ENCODE measurements around the gene LIN52. TPM values are rescaled to one million over a fixed set of nuclear protein-coding genes. Genes with fewer than 3 reads are reported as not detected.

LIN52 gene
- total RNA-seq, 1 experiment from 2014 or later = 10.6 TPM

GRCh38 chr14:74207943-74208342, 123.2 kb downstream of the LIN52 start:
- H3K36me3 Mint-ChIP-seq = no peaks in the 10 kb centered on the region
- DNase-seq (ENCODE audit: low spot score) (peak; percentile 54), ATAC-seq (peak; percentile 78)
- H3K27ac Mint-ChIP-seq = no peak overlapping the region
- ChIA-PET CTCF (interaction anchor here (0.7 to 4.5 kb wide), 11 partner anchors 11 to 94 kb away, joined by 3 to 31 read pairs (median 4); no protein-coding TSS in a partner anchor), POLR2A (no interaction called here)
- H3K27me3 Mint-ChIP-seq (ENCODE audit: low read depth) = no peaks in the 10 kb centered on the region
- no peak for TF ChIP-seq TEAD1 (CRISPR knock-in tag; IDR thresholded peaks at IDR 0.05)
- no peak for TF ChIP-seq ELF4 (CRISPR knock-in tag; IDR thresholded peaks at IDR 0.05; ENCODE audit: low read depth)
- no peak for TF ChIP-seq HMGXB4 (CRISPR knock-in tag; IDR thresholded peaks at IDR 0.05)
- TF ChIP-seq IRF1 (CRISPR knock-in tag; IDR thresholded peaks at IDR 0.05) = no peak
- no peak for TF ChIP-seq TP53 (CRISPR knock-in tag; IDR thresholded peaks at IDR 0.05)
- TF ChIP-seq RORB (CRISPR knock-in tag; IDR thresholded peaks at IDR 0.05) = no peak
- no peak for TF ChIP-seq ZNF396 (CRISPR knock-in tag; IDR thresholded peaks at IDR 0.05; ENCODE audit: borderline replicate concordance)
- no peak for TF ChIP-seq JUN (CRISPR knock-in tag; IDR thresholded peaks at IDR 0.05)
- TF ChIP-seq ZMAT4 (CRISPR knock-in tag; IDR thresholded peaks at IDR 0.05) = no peak
- no peak for TF ChIP-seq AR (CRISPR knock-in tag; IDR thresholded peaks at IDR 0.05)
- no peak for TF ChIP-seq CREM (CRISPR knock-in tag; IDR thresholded peaks at IDR 0.05)
- no peak for TF ChIP-seq NFYB (CRISPR knock-in tag; conservative IDR thresholded peaks at IDR 0.05; ENCODE audit: low read depth)
- TF ChIP-seq ERG (CRISPR knock-in tag; IDR thresholded peaks at IDR 0.05) = no peak
- TF ChIP-seq NR1H2 (CRISPR knock-in tag; IDR thresholded peaks at IDR 0.05) = no peak
- no peak overlapping the region for H3K4me3 Mint-ChIP-seq
- H3K9me3 Mint-ChIP-seq = no peaks in the 10 kb centered on the region
- no peaks in the 10 kb centered on the region for H3K4me1 Mint-ChIP-seq

- no peak overlapping the region for H3K27ac Mint-ChIP-seq
- POLR2A ChIA-PET = no interaction called here
- ATAC-seq = no peak
Observed at GRCh38 chr14:74208642-74209041, 123.9 kb downstream of the LIN52 start.

More at GRCh38 chr14:74208642-74209041, 123.9 kb downstream of the LIN52 start:
- TF ChIP-seq USF1 (CRISPR knock-in tag; IDR thresholded peaks at IDR 0.05) (no peak), CREM (CRISPR knock-in tag; IDR thresholded peaks at IDR 0.05) (no peak), ZBTB43 (CRISPR knock-in tag; IDR thresholded peaks at IDR 0.05) (no peak), SP1 (CRISPR knock-in tag; conservative IDR thresholded peaks at IDR 0.05) (no peak), JUN (CRISPR knock-in tag; IDR thresholded peaks at IDR 0.05) (no peak), ZNF317 (CRISPR knock-in tag; IDR thresholded peaks at IDR 0.05; ENCODE audit: borderline replicate concordance, low read depth) (no peak)
- no peak for DNase-seq (ENCODE audit: low spot score)
- Mint-ChIP-seq H3K4me1 (no peaks in the 10 kb centered on the region), H3K4me3 (no peak overlapping the region), H3K9me3 (no peaks in the 10 kb centered on the region), H3K27me3 (ENCODE audit: low read depth) (no peaks in the 10 kb centered on the region; the same call in 1 of the 2 replicates), H3K36me3 (no peaks in the 10 kb centered on the region)
- CTCF ChIA-PET = interaction anchor here (0.7 to 4.5 kb wide), 8 partner anchors 15 to 86 kb away, joined by 3 to 31 read pairs (median 4); no protein-coding TSS in a partner anchor
